GM21526 (cell line): ENCODE data around the gene ACOXL.

Experiments
- ATAC-seq: cut with Tn5 transposase; IDR thresholded peaks from one replicate; pipeline ENCODE4 v1.9.1; 2021; ENCODE audit warnings: moderate library complexity; ENCODE audit not compliant: unreplicated experiment, low FRiP score

ACOXL gene

GRCh38 chr2:111119822-111120252, 387.5 kb downstream of the ACOXL start:
- no peak for ATAC-seq

- ATAC-seq, result peak; percentile 50
Measured at GRCh38 chr2:111120253-111121027, 388.1 kb downstream of the ACOXL start, which contains the start of gene BCL2L11. BCL2L11 (plus strand) TSS chr2:111120914; CDS start chr2:111123746, 2,832 bp downstream.

- no peak for ATAC-seq
Measured at GRCh38 chr2:111121028-111121827, 388.9 kb downstream of the ACOXL start.

GRCh38 chr2:111121828-111122630, 389.7 kb downstream of the ACOXL start:
- peak; percentile 54 for ATAC-seq

- no peak for ATAC-seq
Measured at GRCh38 chr2:111122631-111123421, 390.5 kb downstream of the ACOXL start.

- no peak for ATAC-seq
Measured at GRCh38 chr2:111123751-111124150, 391.4 kb downstream of the ACOXL start.

- ATAC-seq, result no peak
Measured at GRCh38 chr2:111126581-111126980, 394.2 kb downstream of the ACOXL start.

GRCh38 chr2:111127351-111127750, 395.0 kb downstream of the ACOXL start:
- ATAC-seq, result no peak

- ATAC-seq, result no peak
Measured at GRCh38 chr2:111128096-111128495, 395.7 kb downstream of the ACOXL start.

- no peak for ATAC-seq
Measured at GRCh38 chr2:111133603-111134002, 401.2 kb downstream of the ACOXL start.

- ATAC-seq, result no peak
Measured at GRCh38 chr2:111134055-111134454, 401.7 kb downstream of the ACOXL start.

GRCh38 chr2:111135237-111135909, 403.0 kb downstream of the ACOXL start:
- ATAC-seq, result no peak

GRCh38 chr2:111135910-111136297, 403.5 kb downstream of the ACOXL start:
- no peak for ATAC-seq

- ATAC-seq, result no peak
Measured at GRCh38 chr2:111138839-111139238, 406.5 kb downstream of the ACOXL start.

GRCh38 chr2:111139637-111140317, 407.4 kb downstream of the ACOXL start:
- ATAC-seq, result no peak

GRCh38 chr2:111140815-111141214, 408.4 kb downstream of the ACOXL start:
- no peak for ATAC-seq

- no peak for ATAC-seq
Measured at GRCh38 chr2:111142101-111142500, 409.7 kb downstream of the ACOXL start.

- ATAC-seq, result no peak
Measured at GRCh38 chr2:111143107-111143842, 410.9 kb downstream of the ACOXL start.
